ENCODE measurements around the gene STOM.

STOM gene

GRCh38 chr9:121395558-121395957 lies 25.5 kb upstream of the STOM start:
- no peak overlapping the region for H3K9ac ChIP-seq (ENCODE audit: insufficient read length, low read depth)
- no peak for DNase-seq (ENCODE audit: low read depth, low spot score)
- H3K4me3 ChIP-seq (ENCODE audit: insufficient read length, low read depth), result no peak overlapping the region
- no peaks in the 10 kb centered on the region for H3K27me3 ChIP-seq (ENCODE audit: insufficient read depth, insufficient read length)
- H3K4me1 ChIP-seq (ENCODE audit: insufficient read depth, insufficient read length), result no peaks in the 10 kb centered on the region
- H3K36me3 ChIP-seq (ENCODE audit: insufficient read depth, insufficient read length, low read length), result no peaks in the 10 kb centered on the region
- H3K9me3 ChIP-seq (ENCODE audit: insufficient read depth, low read length), result no peaks in the 10 kb centered on the region
- TF ChIP-seq SUZ12 (IDR thresholded peaks at IDR 0.05; ENCODE audit: extremely low read depth, insufficient read depth, insufficient read length), result no peak
- TF ChIP-seq YY1 (IDR thresholded peaks at IDR 0.05; ENCODE audit: insufficient read depth, insufficient read length), result no peak
- no peak for TF ChIP-seq ZNF274 (IDR thresholded peaks at IDR 0.05; ENCODE audit: low read depth, low read length)

GRCh38 chr9:121394292-121394691 lies 24.2 kb upstream of the STOM start:
- no peak overlapping the region for H3K4me3 ChIP-seq (ENCODE audit: insufficient read length, low read depth)
- TF ChIP-seq ZNF274 (IDR thresholded peaks at IDR 0.05; ENCODE audit: low read depth, low read length) (no peak), SUZ12 (IDR thresholded peaks at IDR 0.05; ENCODE audit: extremely low read depth, insufficient read depth, insufficient read length) (no peak), YY1 (IDR thresholded peaks at IDR 0.05; ENCODE audit: insufficient read depth, insufficient read length) (no peak)
- no peaks in the 10 kb centered on the region for H3K27me3 ChIP-seq (ENCODE audit: insufficient read depth, insufficient read length)
- H3K9ac ChIP-seq (ENCODE audit: insufficient read length, low read depth), result no peak overlapping the region
- DNase-seq (ENCODE audit: low read depth, low spot score), result no peak
- no peaks in the 10 kb centered on the region for H3K36me3 ChIP-seq (ENCODE audit: insufficient read depth, insufficient read length, low read length)
- H3K9me3 ChIP-seq (ENCODE audit: insufficient read depth, low read length), result no peaks in the 10 kb centered on the region
- no peaks in the 10 kb centered on the region for H3K4me1 ChIP-seq (ENCODE audit: insufficient read depth, insufficient read length)

GRCh38 chr9:121393318-121393717 lies 23.3 kb upstream of the STOM start:
- TF ChIP-seq YY1 (IDR thresholded peaks at IDR 0.05; ENCODE audit: insufficient read depth, insufficient read length) (no peak), ZNF274 (IDR thresholded peaks at IDR 0.05; ENCODE audit: low read depth, low read length) (no peak), SUZ12 (IDR thresholded peaks at IDR 0.05; ENCODE audit: extremely low read depth, insufficient read depth, insufficient read length) (no peak)
- Histone ChIP-seq H3K36me3 (ENCODE audit: insufficient read depth, insufficient read length, low read length) (no peaks in the 10 kb centered on the region), H3K4me1 (ENCODE audit: insufficient read depth, insufficient read length) (no peaks in the 10 kb centered on the region), H3K4me3 (ENCODE audit: insufficient read length, low read depth) (no peak overlapping the region), H3K9ac (ENCODE audit: insufficient read length, low read depth) (no peak overlapping the region), H3K9me3 (ENCODE audit: insufficient read depth, low read length) (no peaks in the 10 kb centered on the region), H3K27me3 (ENCODE audit: insufficient read depth, insufficient read length) (no peaks in the 10 kb centered on the region)
- DNase-seq (ENCODE audit: low read depth, low spot score), result no peak

GRCh38 chr9:121390372-121390771 lies 20.3 kb upstream of the STOM start:
- TF ChIP-seq YY1 (IDR thresholded peaks at IDR 0.05; ENCODE audit: insufficient read depth, insufficient read length), result no peak
- TF ChIP-seq SUZ12 (IDR thresholded peaks at IDR 0.05; ENCODE audit: extremely low read depth, insufficient read depth, insufficient read length), result no peak
- TF ChIP-seq ZNF274 (IDR thresholded peaks at IDR 0.05; ENCODE audit: low read depth, low read length), result no peak
- no peak for DNase-seq (ENCODE audit: low read depth, low spot score)

GRCh38 chr9:121388140-121388905 lies 18.3 kb upstream of the STOM start:
- TF ChIP-seq YY1 (IDR thresholded peaks at IDR 0.05; ENCODE audit: insufficient read depth, insufficient read length) (no peak), ZNF274 (IDR thresholded peaks at IDR 0.05; ENCODE audit: low read depth, low read length) (no peak), SUZ12 (IDR thresholded peaks at IDR 0.05; ENCODE audit: extremely low read depth, insufficient read depth, insufficient read length) (no peak)
- no peak overlapping the region for H3K9ac ChIP-seq (ENCODE audit: insufficient read length, low read depth)
- H3K4me3 ChIP-seq (ENCODE audit: insufficient read length, low read depth), result no peak overlapping the region
- H3K9me3 ChIP-seq (ENCODE audit: insufficient read depth, low read length), result no peaks in the 10 kb centered on the region
- H3K4me1 ChIP-seq (ENCODE audit: insufficient read depth, insufficient read length), result no peaks in the 10 kb centered on the region
- DNase-seq (ENCODE audit: low read depth, low spot score), result no peak
- H3K27me3 ChIP-seq (ENCODE audit: insufficient read depth, insufficient read length), result no peaks in the 10 kb centered on the region
- H3K36me3 ChIP-seq (ENCODE audit: insufficient read depth, insufficient read length, low read length), result no peaks in the 10 kb centered on the region

More at GRCh38 chr9:121390372-121390771, 20.3 kb upstream of the STOM start:
- Histone ChIP-seq H3K4me3 (ENCODE audit: insufficient read length, low read depth) (no peak overlapping the region), H3K4me1 (ENCODE audit: insufficient read depth, insufficient read length) (no peaks in the 10 kb centered on the region), H3K27me3 (ENCODE audit: insufficient read depth, insufficient read length) (no peaks in the 10 kb centered on the region), H3K36me3 (ENCODE audit: insufficient read depth, insufficient read length, low read length) (no peaks in the 10 kb centered on the region), H3K9me3 (ENCODE audit: insufficient read depth, low read length) (no peaks in the 10 kb centered on the region), H3K9ac (ENCODE audit: insufficient read length, low read depth) (no peak overlapping the region)

- no peaks in the 10 kb centered on the region for H3K9me3 ChIP-seq (ENCODE audit: insufficient read depth, low read length)
- DNase-seq (ENCODE audit: low read depth, low spot score), result no peak
- no peaks in the 10 kb centered on the region for H3K27me3 ChIP-seq (ENCODE audit: insufficient read depth, insufficient read length)
- no peak overlapping the region for H3K4me3 ChIP-seq (ENCODE audit: insufficient read length, low read depth)
- no peak for TF ChIP-seq ZNF274 (IDR thresholded peaks at IDR 0.05; ENCODE audit: low read depth, low read length)
- no peak for TF ChIP-seq YY1 (IDR thresholded peaks at IDR 0.05; ENCODE audit: insufficient read depth, insufficient read length)
- TF ChIP-seq SUZ12 (IDR thresholded peaks at IDR 0.05; ENCODE audit: extremely low read depth, insufficient read depth, insufficient read length), result no peak
- no peaks in the 10 kb centered on the region for H3K36me3 ChIP-seq (ENCODE audit: insufficient read depth, insufficient read length, low read length)
- no peak overlapping the region for H3K9ac ChIP-seq (ENCODE audit: insufficient read length, low read depth)
- no peaks in the 10 kb centered on the region for H3K4me1 ChIP-seq (ENCODE audit: insufficient read depth, insufficient read length)
Measured at GRCh38 chr9:121386442-121387175, 16.6 kb upstream of the STOM start.

- H3K9me3 ChIP-seq (ENCODE audit: insufficient read depth, low read length), result no peaks in the 10 kb centered on the region
- DNase-seq (ENCODE audit: low read depth, low spot score), result no peak
Measured at GRCh38 chr9:121383715-121384114, 13.7 kb upstream of the STOM start.

More at GRCh38 chr9:121383715-121384114, 13.7 kb upstream of the STOM start:
- Histone ChIP-seq H3K4me3 (ENCODE audit: insufficient read length, low read depth) (no peak overlapping the region), H3K27me3 (ENCODE audit: insufficient read depth, insufficient read length) (no peaks in the 10 kb centered on the region), H3K36me3 (ENCODE audit: insufficient read depth, insufficient read length, low read length) (no peaks in the 10 kb centered on the region), H3K9ac (ENCODE audit: insufficient read length, low read depth) (no peak overlapping the region), H3K4me1 (ENCODE audit: insufficient read depth, insufficient read length) (no peaks in the 10 kb centered on the region)
- TF ChIP-seq ZNF274 (IDR thresholded peaks at IDR 0.05; ENCODE audit: low read depth, low read length), result no peak
- TF ChIP-seq YY1 (IDR thresholded peaks at IDR 0.05; ENCODE audit: insufficient read depth, insufficient read length), result no peak
- TF ChIP-seq SUZ12 (IDR thresholded peaks at IDR 0.05; ENCODE audit: extremely low read depth, insufficient read depth, insufficient read length), result no peak

All from NT2/D1 (cell line).